H1 (cell line): ENCODE data around the gene ERG28. TPM values are rescaled to one million over a fixed set of nuclear protein-coding genes. Genes with fewer than 3 reads are reported as not detected.

Source experiments
- CTCF ChIA-PET: fragments of 300-600 bp; sonication (Branson Sonifier 250); formaldehyde crosslinking; loops from one replicate; lab custom pipeline; 2021; ENCODE audit not compliant: partially characterized antibody; lab: Charles Lee
- POLR2A ChIA-PET: fragments of 300-600 bp; sonication (Branson Sonifier 250); formaldehyde crosslinking; loops from one replicate; lab custom pipeline; 2021; ENCODE audit warnings: inconsistent platforms; ENCODE audit not compliant: partially characterized antibody; lab: Charles Lee
- DNase-seq, 2 experiments: peaks; one replicate each; pipeline versions ENCODE4 v3.0.0 to v3.0.0-alpha.2; 2010 to 2022; ENCODE audit warnings: low spot score in 2 of 2, low read depth in 1 of 2, mixed read lengths in 1 of 2
- FAIRE-seq: peaks from 2 replicates; lab custom pipeline; 2011; peaks lifted over from hg19 to GRCh38; lab: Jason Lieb, UNC
- H2AFZ ChIP-seq: 2 replicates; pipeline ENCODE4 v1.8.1; 2012; ENCODE audit warnings: low read length, inconsistent platforms
- H2AK5ac ChIP-seq: 2 replicates; pipeline ENCODE4 v1.6.1; 2013; ENCODE audit warnings: low read depth, low read length
- H2BK120ac ChIP-seq: replicated peaks from 2 replicates; pipeline ENCODE3; 2013; ENCODE audit warnings: low read depth, low read length, inconsistent platforms
- H2BK12ac ChIP-seq: 2 replicates; pipeline ENCODE4 v1.6.1; 2013; ENCODE audit warnings: low read depth, low read length
- H2BK15ac ChIP-seq: 2 replicates; pipeline ENCODE4 v1.6.1; 2013; ENCODE audit warnings: low read length
- H2BK20ac ChIP-seq: 2 replicates; pipeline ENCODE4 v1.6.1; 2013; ENCODE audit warnings: low read length
- H2BK5ac ChIP-seq: 2 replicates; pipeline ENCODE4 v1.6.1; 2013; ENCODE audit warnings: low read depth, low read length
- H3K14ac ChIP-seq: 2 replicates; pipeline ENCODE4 v1.6.1; 2013; ENCODE audit warnings: inconsistent platforms; ENCODE audit not compliant: insufficient read length
- H3K18ac ChIP-seq: 2 replicates; pipeline ENCODE4 v1.6.1; 2013; ENCODE audit warnings: low read length; ENCODE audit errors: extremely low read depth
- H3K23ac ChIP-seq: 2 replicates; pipeline ENCODE4 v1.6.1; 2013; ENCODE audit warnings: inconsistent platforms; ENCODE audit not compliant: insufficient read length
- H3K23me2 ChIP-seq: 2 replicates; pipeline ENCODE4 v1.6.1; 2013; ENCODE audit warnings: low read depth, low read length
- H3K27ac ChIP-seq: 2 replicates; pipeline ENCODE4 v1.6.1; 2011; ENCODE audit warnings: low read depth, low read length, inconsistent platforms
- H3K27me3 ChIP-seq, 4 experiments: replicated peaks in 1 of 4; 1 replicate in 1 of 4; 2 replicates in 3 of 4; pipeline versions ENCODE4 v1.6.1 to v1.8.1; 2011 to 2013; ENCODE audit warnings: low read length in 3 of 4, mild to moderate bottlenecking in 3 of 4, inconsistent platforms in 2 of 4, mixed read lengths in 2 of 4, moderate library complexity in 1 of 4; ENCODE audit not compliant: control insufficient read depth in 3 of 4, insufficient read depth in 3 of 4; ENCODE audit errors: extremely low read depth in 1 of 4
- H3K36me3 ChIP-seq, 4 experiments: 2 replicates each; pipeline versions ENCODE4 v1.6.1 to v1.8.1; 2011 to 2013; ENCODE audit warnings: mild to moderate bottlenecking in 4 of 4, low read length in 3 of 4, moderate library complexity in 2 of 4, control low read depth in 1 of 4, inconsistent platforms in 1 of 4; ENCODE audit not compliant: insufficient read depth in 4 of 4, control insufficient read depth in 2 of 4
- H3K4ac ChIP-seq: replicated peaks from 2 replicates; pipeline ENCODE3; 2013; ENCODE audit warnings: low read length, low read depth, mixed read lengths, inconsistent platforms; ENCODE audit not compliant: insufficient read length
- H3K4me1 ChIP-seq, 4 experiments: replicated peaks in 1 of 4; 1 replicate in 1 of 4; 2 replicates in 3 of 4; pipeline versions ENCODE4 v1.6.1 to v1.8.1; 2011 to 2013; ENCODE audit warnings: low read length in 3 of 4, inconsistent platforms in 2 of 4, mixed read lengths in 1 of 4; ENCODE audit not compliant: insufficient read depth in 4 of 4, control insufficient read depth in 3 of 4
- H3K4me2 ChIP-seq, 2 experiments: 2 replicates each; pipeline versions ENCODE4 v1.6.1 to v1.8.1; 2011 to 2013; ENCODE audit warnings: low read depth in 2 of 2, low read length in 2 of 2, control low read depth in 1 of 2, inconsistent platforms in 1 of 2, mild to moderate bottlenecking in 1 of 2; ENCODE audit not compliant: insufficient read depth in 1 of 2
- H3K4me3 ChIP-seq, 4 experiments: fragments of 200-600, 300-600 bp in 1 of 4; sonication (generic), shearing (Covaris generic), sonication (Bioruptor Twin) in 1 of 4; 2 replicates each; pipeline versions ENCODE4 v1.5.1 to v1.8.1; 2011 to 2016; ENCODE audit warnings: low read length in 4 of 4, low read depth in 3 of 4, control low read depth in 2 of 4, inconsistent platforms in 2 of 4, mild to moderate bottlenecking in 2 of 4, mixed read lengths in 1 of 4, moderate library complexity in 1 of 4; ENCODE audit not compliant: insufficient read depth in 2 of 4; ENCODE audit errors: extremely low read depth in 1 of 4
- H3K56ac ChIP-seq: replicated peaks from 2 replicates; pipeline ENCODE3; 2013; ENCODE audit warnings: low read depth, mild to moderate bottlenecking, mixed read lengths, low read length, inconsistent platforms; ENCODE audit not compliant: insufficient read length
- H3K79me1 ChIP-seq: 2 replicates; pipeline ENCODE4 v1.6.1; 2013; ENCODE audit warnings: low read depth, low read length, control low read depth
- H3K79me2 ChIP-seq, 2 experiments: 2 replicates each; pipeline versions ENCODE4 v1.6.1 to v1.8.1; 2012 to 2013; ENCODE audit warnings: low read length in 2 of 2, mild to moderate bottlenecking in 2 of 2, inconsistent platforms in 1 of 2; ENCODE audit not compliant: insufficient read depth in 2 of 2, control insufficient read depth in 1 of 2
- H3K9ac ChIP-seq, 4 experiments: replicated peaks in 1 of 4; 1 replicate in 1 of 4; 2 replicates in 3 of 4; pipeline versions ENCODE4 v1.6.1 to v1.8.1; 2011 to 2013; ENCODE audit warnings: low read depth in 3 of 4, low read length in 3 of 4, control low read depth in 2 of 4, mild to moderate bottlenecking in 2 of 4, moderate library complexity in 2 of 4, inconsistent platforms in 1 of 4; ENCODE audit errors: extremely low read depth in 1 of 4
- H3K9me3 ChIP-seq, 2 experiments: 2 replicates each; pipeline versions ENCODE4 v1.6.1 to v1.8.1; 2012 to 2013; ENCODE audit warnings: mild to moderate bottlenecking in 2 of 2, moderate library complexity in 2 of 2, control low read depth in 1 of 2, inconsistent platforms in 1 of 2, low read depth in 1 of 2, low read length in 1 of 2, mixed read lengths in 1 of 2; ENCODE audit not compliant: insufficient read depth in 2 of 2
- H4K20me1 ChIP-seq, 2 experiments: replicated peaks in 1 of 2; 2 replicates each; pipeline versions ENCODE3 to v1.8.1; 2011 to 2013; ENCODE audit warnings: inconsistent platforms in 2 of 2, low read length in 2 of 2, mild to moderate bottlenecking in 1 of 2; ENCODE audit not compliant: insufficient read depth in 2 of 2, control insufficient read depth in 1 of 2
- H4K5ac ChIP-seq: 2 replicates; pipeline ENCODE4 v1.6.1; 2013; ENCODE audit warnings: low read length, low read depth, mixed read lengths, inconsistent platforms; ENCODE audit not compliant: insufficient read length
- H4K8ac ChIP-seq: 2 replicates; pipeline ENCODE4 v1.8.0; 2013; ENCODE audit warnings: mild to moderate bottlenecking, moderate library complexity, low read length, inconsistent platforms; ENCODE audit not compliant: insufficient read depth; ENCODE audit errors: extremely low read depth
- H4K91ac ChIP-seq: replicated peaks from 2 replicates; pipeline ENCODE3; 2013; ENCODE audit warnings: low read length, mixed read lengths, inconsistent platforms; ENCODE audit not compliant: insufficient read length
- ATF3 ChIP-seq: IDR thresholded peaks from 2 replicates; pipeline ENCODE4 v1.6.1; 2011; ENCODE audit warnings: low read depth, mild to moderate bottlenecking, low read length; ENCODE audit not compliant: insufficient read depth
- CEBPB ChIP-seq: IDR thresholded peaks from 2 replicates; pipeline ENCODE4 v1.6.1; 2012; ENCODE audit warnings: low read depth, low read length
- HDAC6 ChIP-seq: IDR thresholded peaks from one replicate; pipeline ENCODE4 v1.7.1; 2012; ENCODE audit warnings: low read depth, mild to moderate bottlenecking, inconsistent platforms, low read length, moderate library complexity
- JUN ChIP-seq: IDR thresholded peaks from 2 replicates; pipeline ENCODE4 v1.6.1; 2011; ENCODE audit warnings: low read depth, mild to moderate bottlenecking, improper control_type of control experiment, low read length
- KDM1A ChIP-seq: fragments of 200-600, 300-600 bp; sonication (generic); IDR thresholded peaks from 2 replicates; pipeline ENCODE4 v1.7.1; 2016; ENCODE audit warnings: mild to moderate bottlenecking, low read length, borderline replicate concordance
- KDM5A ChIP-seq: fragments of 200-600 bp; IDR thresholded peaks from 2 replicates; pipeline ENCODE4 v1.7.1; 2012; ENCODE audit warnings: mild to moderate bottlenecking, low read length, inconsistent platforms, mixed read lengths
- NANOG ChIP-seq: IDR thresholded peaks from 2 replicates; pipeline ENCODE4 v1.6.1; 2011; ENCODE audit warnings: low read length, low read depth, mild to moderate bottlenecking, inconsistent platforms; ENCODE audit not compliant: insufficient read depth, poor library complexity, severe bottlenecking
- SIN3A ChIP-seq, 2 experiments: IDR thresholded peaks in 1 of 2; conservative IDR thresholded peaks in 1 of 2; 2 replicates each; pipeline ENCODE4 v1.6.1; 2011 to 2012; ENCODE audit warnings: low read length in 2 of 2, improper control_type of control experiment in 1 of 2, low read depth in 1 of 2, mild to moderate bottlenecking in 1 of 2
- SP1 ChIP-seq: IDR thresholded peaks from 2 replicates; pipeline ENCODE4 v1.6.1; 2011; ENCODE audit warnings: low read depth, low read length
- SUZ12 ChIP-seq: fragments of 200-600 bp; sonication (generic); IDR thresholded peaks from 2 replicates; pipeline ENCODE4 v1.6.1; 2012; ENCODE audit warnings: mild to moderate bottlenecking, inconsistent platforms, low read length, moderate library complexity, mixed read lengths
- TBP ChIP-seq: IDR thresholded peaks from 2 replicates; pipeline ENCODE4 v1.6.1; 2011; ENCODE audit warnings: low read depth, low read length, improper control_type of control experiment
- YY1 ChIP-seq: IDR thresholded peaks from 2 replicates; pipeline ENCODE4 v1.6.1; 2011; ENCODE audit warnings: low read depth, mild to moderate bottlenecking, low read length
- ZNF274 ChIP-seq: IDR thresholded peaks from 2 replicates; pipeline ENCODE4 v1.7.0; 2012; ENCODE audit warnings: low read length, borderline replicate concordance; ENCODE audit errors: extremely low read depth
- whole genome bisulfite sequencing, 2 experiments: shearing (Covaris generic) in 1 of 2; methylation state at CpG; one replicate each; pipeline versions ENCODE4 v1.1.6 to v1.1.7; 2013 to 2015; ENCODE audit warnings: low lambda C conversion rate in 2 of 2, mixed read lengths in 2 of 2, inconsistent platforms in 1 of 2, low coverage in 1 of 2, missing lambda C conversion rate in 1 of 2; ENCODE audit not compliant: insufficient replicate concordance in 2 of 2, insufficient coverage in 1 of 2, insufficient read length in 1 of 2; ENCODE audit errors: extremely low coverage in 1 of 2, missing lambda C conversion rate in 1 of 2; 5-methylcytosine and 5-hydroxymethylcytosine counted together
- polyA plus RNA-seq, 7 experiments: library from polyadenylated mRNA; depleted of rRNA in 3 of 7; stranded (reverse) in 5 of 7; unstranded in 2 of 7; fragments of >200 nt in 5 of 7; fragments of 200-250 nt in 2 of 7; gene quantifications; 1 replicate in 5 of 7; 2 replicates in 1 of 7; 4 replicates in 1 of 7; pipeline versions ENCODE4 v1.2.1 to v1.2.3, GENCODE V29; 2011 to 2013; ENCODE audit warnings: missing spikeins in 2 of 7, mixed read lengths in 2 of 7
- total RNA-seq: library from RNA; stranded (reverse); fragmentation: NEBNext Ultra II Directional; extraction: Animal tissue kit (Norgen Biotek cat#: 25700); gene quantifications from 2 replicates; pipeline ENCODE4 v1.2.1, GENCODE V29; 2021

Gene ERG28
- total and polyA plus RNA-seq, 2 of the 8 experiments (the other 6 are each of a cell fraction or from before 2014, with no cell fraction given): 32.6 to 56.7 TPM

GRCh38 chr14:75649337-75649736 lies 11.3 kb downstream of the ERG28 start:
- 95% methylated on average over 1 of the region's 1 CpG; no CpG with 5 or more reads in 1 of the 2 experiments for WGBS, 2 experiments
- Histone ChIP-seq H3K4me3 (no peak overlapping the region), H4K91ac (no peak overlapping the region), H3K9me3 (no peaks in the 10 kb centered on the region), H2BK5ac (no peak overlapping the region), H3K79me1 (no peaks in the 10 kb centered on the region), H3K9ac (no peak overlapping the region), H3K36me3 (peaks cover 16 to 55% (median 33%) of the 10 kb centered on the region in 4 experiments), H3K56ac (no peak overlapping the region), H2AFZ (no peak overlapping the region), H2AK5ac (no peak overlapping the region), H3K23ac (no peak overlapping the region), H3K4ac (no peak overlapping the region), H3K4me1 (no peaks in the 10 kb centered on the region)
- DNase-seq (no peak), FAIRE-seq (no peak)
- CTCF ChIA-PET: interaction anchor here (0.8 to 13.7 kb wide), 5 partner anchors 9 to 196 kb away, joined by 3 to 348 read pairs (median 3); partner anchors contain the start of genes ERG28, FLVCR2 and TTLL5
- TF ChIP-seq KDM5A: no peak
- TF ChIP-seq ATF3: no peak
- no peak for TF ChIP-seq YY1
- TF ChIP-seq TBP: no peak
- no peak for TF ChIP-seq SUZ12
- TF ChIP-seq NANOG: no peak
- TF ChIP-seq SIN3A (conservative IDR thresholded peaks at IDR 0.05 in 1 of 2, IDR thresholded peaks at IDR 0.05 in 1 of 2; ENCODE audit: low read depth in 1 of 2, low read length in 2 of 2): no peak
- no peak for TF ChIP-seq JUN
- TF ChIP-seq HDAC6: no peak
- no peak for TF ChIP-seq KDM1A
- no peak for TF ChIP-seq SP1
- TF ChIP-seq CEBPB: no peak
- TF ChIP-seq ZNF274: no peak
- TF ChIP-seq, all 59 proteins: peak for 0
- Histone ChIP-seq H3K14ac (no peak overlapping the region), H3K79me2 (no peaks in the 10 kb centered on the region), H2BK20ac (no peak overlapping the region), H2BK15ac (no peak overlapping the region), H2BK12ac (no peak overlapping the region), H3K4me2 (no peak overlapping the region), H4K5ac (no peak overlapping the region), H4K20me1 (peaks cover 0 to 2% of the 10 kb centered on the region in 2 experiments), H3K27ac (no peak overlapping the region), H2BK120ac (no peak overlapping the region), H4K8ac (no peak overlapping the region), H3K18ac (no peak overlapping the region), H3K23me2 (no peaks in the 10 kb centered on the region), H3K27me3 (no peaks in the 10 kb centered on the region)
- POLR2A ChIA-PET: interaction anchor here (1.1 to 2.1 kb wide), 3 partner anchors 9 to 16 kb away, joined by 3 to 7 read pairs (median 3); no protein-coding TSS in a partner anchor
